Measurements from ENCODE around the gene PSMD3. TPM values are rescaled to one million over a fixed set of nuclear protein-coding genes. Genes with fewer than 3 reads are reported as not detected.

The PSMD3 gene
- total RNA-seq, 1 donor from 2014 or later = 79.3 TPM

DNA sequence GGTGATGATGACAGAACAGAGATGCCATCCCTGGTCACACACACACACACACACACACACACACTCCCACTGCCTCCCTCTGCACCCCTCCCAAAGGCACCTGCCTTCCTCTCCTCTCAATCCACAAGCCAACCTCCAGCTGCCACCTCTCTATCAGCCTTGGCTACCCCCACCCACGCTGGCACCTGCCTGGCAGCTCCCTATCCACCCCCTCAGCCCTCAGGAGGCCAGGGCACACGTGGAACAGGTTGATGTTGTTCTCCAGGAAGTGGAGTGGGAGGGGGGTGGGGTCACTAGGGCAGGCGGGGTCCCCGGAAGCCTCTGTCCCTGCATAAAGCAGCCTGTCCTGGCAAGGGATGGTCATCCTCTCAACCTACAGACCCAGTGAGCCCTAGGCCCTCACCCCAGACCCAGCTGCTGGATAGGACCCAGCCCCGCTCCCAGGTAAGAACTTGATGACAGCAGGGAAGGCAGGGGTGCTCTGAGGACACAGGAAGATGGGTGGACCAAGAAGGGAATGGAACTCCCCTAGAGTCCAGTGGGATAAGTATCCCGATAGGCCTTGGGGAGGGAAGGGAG is 17.9 kb upstream of the PSMD3 start, which contains the start of gene GSDMA:
Gene GSDMA (plus strand): TSS at position 363 of the 579 bp plus-strand sequence. CDS start 2,684 bp downstream, outside the sequence.
- Histone ChIP-seq H3K4me3 (no peak within 1 kb of the TSS), H3K27ac (no peak within 1 kb of the TSS), H3K9me3 (no peaks in the 10 kb centered on the region), H3K36me3 (no peaks in the 10 kb centered on the region), H3K27me3 (ENCODE audit: low read depth) (no peaks in the 10 kb centered on the region), H3K4me1 (peaks cover 4% of the 10 kb centered on the region)
- DNase-seq (no peak), ATAC-seq (no peak)
- no peak for TF ChIP-seq CTCF (IDR thresholded peaks at IDR 0.05)
- intact Hi-C loops (cut with DNase I) = no loop called here

- intact Hi-C loops (cut with DNase I) = no loop called here
These were observed 16.8 kb upstream of the PSMD3 start for GRCh38 chr17:39963829-39964228.

DNA sequence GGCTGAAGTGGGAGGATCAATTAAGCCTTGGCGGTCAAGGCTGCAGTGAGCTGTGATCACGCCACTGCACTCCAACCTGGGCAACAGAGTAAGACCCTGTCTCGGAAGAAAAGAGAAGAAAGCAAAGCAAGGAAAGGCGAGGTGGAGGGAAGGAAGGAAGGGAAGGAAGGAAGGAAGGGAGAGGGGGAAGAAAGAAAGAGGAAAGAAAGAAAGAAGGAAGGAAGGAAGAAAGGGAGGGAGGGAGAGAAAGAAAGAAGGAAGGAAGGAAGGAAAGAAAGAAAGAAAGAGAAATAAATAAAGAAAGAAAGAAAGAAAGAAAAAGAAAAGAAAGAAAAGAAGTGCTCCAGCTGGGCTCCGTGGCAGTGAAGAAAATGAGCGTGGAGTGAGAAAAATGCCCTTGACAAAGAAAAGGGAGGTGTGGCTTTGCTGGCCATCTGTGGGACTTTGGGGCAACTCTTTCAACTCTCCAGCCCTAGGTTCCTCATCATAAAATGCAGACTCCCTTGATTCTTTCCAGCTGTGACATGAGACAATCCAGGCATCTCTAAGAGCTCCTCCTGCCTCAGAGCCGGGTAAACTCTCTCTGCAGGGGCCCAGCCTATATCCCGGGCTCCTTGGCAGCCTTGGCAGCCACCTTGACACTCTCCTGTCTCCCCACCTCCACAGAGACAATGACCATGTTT is 15.4 kb upstream of the PSMD3 start:
- intact Hi-C loops (cut with DNase I) = no loop called here
- no peak for ATAC-seq
- Histone ChIP-seq H3K9me3 (no peaks in the 10 kb centered on the region), H3K36me3 (no peaks in the 10 kb centered on the region), H3K27ac (no peak overlapping the region), H3K4me3 (no peak overlapping the region), H3K27me3 (ENCODE audit: low read depth) (no peaks in the 10 kb centered on the region), H3K4me1 (no peaks in the 10 kb centered on the region)
- DNase-seq = no peak
- no peak for TF ChIP-seq CTCF (IDR thresholded peaks at IDR 0.05)

More at GRCh38 chr17:39963829-39964228, 16.8 kb upstream of the PSMD3 start:
- no peak for ATAC-seq
- no peak for TF ChIP-seq CTCF (IDR thresholded peaks at IDR 0.05)
- no peaks in the 10 kb centered on the region for H3K9me3 ChIP-seq
- no peaks in the 10 kb centered on the region for H3K36me3 ChIP-seq
- no peak overlapping the region for H3K4me3 ChIP-seq
- no peak for DNase-seq
- no peak overlapping the region for H3K27ac ChIP-seq
- peaks cover 4% of the 10 kb centered on the region for H3K4me1 ChIP-seq
- H3K27me3 ChIP-seq (ENCODE audit: low read depth) = no peaks in the 10 kb centered on the region

DNA sequence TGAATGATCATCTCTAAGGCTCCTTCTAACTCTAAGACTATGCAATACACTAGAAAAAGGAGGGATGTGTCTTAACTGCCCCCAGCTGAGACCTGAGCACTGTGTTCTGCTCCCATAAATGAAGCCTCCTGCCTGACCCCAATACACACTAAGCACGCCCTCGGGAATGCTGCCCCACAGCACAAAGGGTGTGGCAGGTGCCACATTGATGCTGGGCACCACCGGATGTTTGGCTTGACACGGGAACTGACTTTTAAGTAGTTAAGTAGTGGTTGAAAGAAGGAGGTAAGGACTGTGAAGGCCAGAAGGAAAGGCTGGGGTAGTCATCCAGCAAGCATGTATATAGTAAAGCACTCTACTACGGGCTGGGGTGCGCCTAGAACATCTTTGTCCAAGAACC is 13.8 kb upstream of the PSMD3 start:
- Histone ChIP-seq H3K4me3 (no peak overlapping the region), H3K27me3 (ENCODE audit: low read depth) (no peaks in the 10 kb centered on the region), H3K4me1 (no peaks in the 10 kb centered on the region), H3K9me3 (no peaks in the 10 kb centered on the region), H3K27ac (no peak overlapping the region), H3K36me3 (no peaks in the 10 kb centered on the region)
- intact Hi-C loops (cut with DNase I) = no loop called here
- TF ChIP-seq CTCF (IDR thresholded peaks at IDR 0.05) = no peak
- DNase-seq (no peak), ATAC-seq (no peak)

GRCh38 chr17:39968761-39969160 is 11.8 kb upstream of the PSMD3 start:
- intact Hi-C loops (cut with DNase I) = no loop called here
- Histone ChIP-seq H3K4me3 (no peak overlapping the region), H3K9me3 (no peaks in the 10 kb centered on the region), H3K27ac (no peak overlapping the region), H3K27me3 (ENCODE audit: low read depth) (no peaks in the 10 kb centered on the region), H3K36me3 (no peaks in the 10 kb centered on the region), H3K4me1 (no peaks in the 10 kb centered on the region)
- no peak for ATAC-seq
- no peak for TF ChIP-seq CTCF (IDR thresholded peaks at IDR 0.05)
- no peak for DNase-seq

Measured in lower lobe of right lung (tissue), 2 donors.